Stimulated activated CD4-positive, alpha-beta T cell treated with anti-CD3 and anti-CD28 coated beads, Interleukin-1b, Interleukin-23, amount 100 ng/mL, for 1 hour (primary cell): Measurements from ENCODE around the gene PRR13.
"Not testable (repeated sequence)": the region's sequence is repeated elsewhere in the genome, so short reads cannot be mapped to it uniquely, and the experiment has no call there.

Experiments
- DNase-seq, 2 donors: peaks; one replicate each; pipeline ENCODE4 v3.0.0-alpha.2; 2020; ENCODE audit warnings: low read depth in 2 of 2

The PRR13 gene

GRCh38 chr12:53435326-53435725 lies 6.2 kb upstream of the PRR13 start:
- not testable (repeated sequence) for DNase-seq

- DNase-seq = not testable (repeated sequence)
These were observed 2.0 kb upstream of the PRR13 start for GRCh38 chr12:53439582-53439981.

DNA sequence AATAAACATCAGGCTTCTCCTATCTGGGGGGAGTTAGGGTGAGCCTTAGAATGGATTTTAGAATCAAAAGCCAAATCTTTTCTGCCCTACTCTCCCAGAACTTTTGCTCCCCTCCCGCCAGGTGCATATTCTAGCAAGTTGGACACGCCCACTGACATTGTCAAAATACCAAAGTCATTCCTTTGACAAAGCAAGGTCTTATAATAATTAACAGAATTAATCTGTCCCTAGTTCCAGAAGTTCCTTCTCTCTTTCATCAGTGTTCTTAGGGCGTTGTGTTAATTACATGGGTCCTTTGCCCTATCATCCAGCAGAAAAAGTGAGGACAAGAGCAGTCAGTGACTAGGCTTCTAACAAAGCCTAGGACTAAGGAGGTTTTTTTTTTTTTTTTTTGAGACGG lies 2.4 kb downstream of the PRR13 start:
- DNase-seq = no peak

GRCh38 chr12:53444593-53445325 lies 3.2 kb downstream of the PRR13 start:
- DNase-seq = not testable (repeated sequence)

DNA sequence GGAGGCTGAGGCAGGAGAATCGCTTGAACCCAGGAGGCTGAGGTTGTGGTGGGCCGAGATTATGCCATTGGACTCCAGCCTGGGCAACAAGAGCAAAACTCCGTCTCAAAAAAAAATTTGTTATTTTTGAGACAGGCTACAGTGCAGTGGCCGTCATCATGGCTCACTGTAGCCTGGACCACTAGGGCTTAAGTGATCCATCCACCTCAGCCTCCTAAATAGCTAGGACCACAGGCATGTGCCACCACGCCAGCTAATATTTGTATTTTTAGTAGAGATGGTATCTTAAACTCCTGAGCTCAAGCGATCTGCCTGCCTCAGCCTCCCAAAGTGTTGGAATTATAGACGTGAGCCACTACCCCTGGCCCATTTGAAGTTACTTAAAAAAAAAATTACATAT lies 9.4 kb downstream of the PRR13 start:
- no peak for DNase-seq

DNA sequence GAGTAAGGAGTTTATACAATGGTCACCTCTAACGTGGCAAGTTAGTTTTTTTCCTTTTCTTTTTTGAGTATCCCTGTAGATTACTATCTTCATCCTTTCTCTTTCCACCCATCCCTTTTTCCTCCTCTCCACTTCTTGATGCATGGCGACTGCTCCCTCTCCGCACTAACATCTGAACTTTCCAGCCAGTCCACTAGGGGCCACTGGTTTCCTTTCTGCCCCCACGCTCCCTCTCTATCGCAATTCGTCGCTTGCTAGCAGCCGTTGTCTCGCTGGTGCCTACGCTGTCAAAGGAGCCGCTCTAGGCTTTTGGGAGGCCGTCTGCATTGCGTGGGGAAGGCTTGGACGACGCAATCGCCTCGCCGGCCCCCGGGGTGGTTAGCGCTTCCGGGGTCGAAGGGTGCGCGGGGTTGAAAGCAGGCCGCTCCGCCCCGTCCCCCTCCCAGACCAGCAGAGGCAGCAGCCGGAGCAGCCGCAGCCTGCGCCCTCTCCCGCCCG lies 10.2 kb downstream of the PRR13 start, which contains the start of gene PCBP2:
PCBP2 (plus strand) TSS at position 442 of the 498 bp plus-strand sequence. CDS start 2,699 bp downstream, outside the sequence.
- DNase-seq = peak; percentile 88 to 97

DNA sequence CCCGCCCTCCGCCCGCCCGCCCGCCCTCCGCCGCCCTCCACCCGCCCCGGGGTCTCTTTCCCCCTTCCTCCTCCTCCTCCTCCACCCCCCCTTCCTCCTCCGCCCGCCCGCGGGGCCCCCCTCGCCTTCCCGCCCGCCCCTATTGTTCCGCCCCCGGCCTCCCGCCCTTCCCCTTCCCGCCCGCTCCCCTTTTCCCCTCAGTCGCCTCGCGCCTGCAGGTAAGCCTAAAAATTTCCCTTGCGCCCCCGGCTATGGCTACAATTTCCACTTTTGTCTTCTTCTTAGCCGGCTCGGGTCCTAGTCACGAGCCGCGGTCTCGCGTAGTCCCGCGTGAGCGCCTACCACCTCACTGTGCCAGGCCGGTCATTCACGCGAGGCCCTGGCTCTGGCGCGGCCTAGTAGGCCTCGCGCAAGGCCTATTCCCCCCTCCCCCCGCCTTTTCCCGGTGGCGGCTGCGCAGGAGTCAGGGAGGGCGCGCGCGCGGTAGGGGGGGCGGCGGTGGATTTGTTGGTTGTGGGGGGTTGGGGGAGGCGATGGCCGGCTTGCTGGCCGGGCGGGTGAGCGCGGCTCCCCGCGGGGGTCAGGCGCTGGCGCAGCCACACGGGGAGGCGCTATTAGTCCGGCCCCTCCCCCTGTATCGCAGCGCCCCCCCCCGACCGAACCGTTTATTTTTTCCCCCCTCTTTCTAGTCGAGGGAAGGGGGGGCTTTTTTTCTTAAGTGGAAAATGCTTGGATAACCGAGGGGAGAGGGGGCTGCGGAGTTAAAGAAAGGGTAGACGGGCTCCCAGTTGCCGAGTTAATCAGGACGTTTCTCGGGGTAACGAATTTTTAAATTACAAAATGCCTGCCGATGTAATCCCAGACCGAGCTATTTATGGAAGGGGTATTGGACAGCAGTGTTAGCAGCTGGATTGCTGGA lies 10.9 kb downstream of the PRR13 start:
- DNase-seq = peak; percentile 36 to 52

DNA sequence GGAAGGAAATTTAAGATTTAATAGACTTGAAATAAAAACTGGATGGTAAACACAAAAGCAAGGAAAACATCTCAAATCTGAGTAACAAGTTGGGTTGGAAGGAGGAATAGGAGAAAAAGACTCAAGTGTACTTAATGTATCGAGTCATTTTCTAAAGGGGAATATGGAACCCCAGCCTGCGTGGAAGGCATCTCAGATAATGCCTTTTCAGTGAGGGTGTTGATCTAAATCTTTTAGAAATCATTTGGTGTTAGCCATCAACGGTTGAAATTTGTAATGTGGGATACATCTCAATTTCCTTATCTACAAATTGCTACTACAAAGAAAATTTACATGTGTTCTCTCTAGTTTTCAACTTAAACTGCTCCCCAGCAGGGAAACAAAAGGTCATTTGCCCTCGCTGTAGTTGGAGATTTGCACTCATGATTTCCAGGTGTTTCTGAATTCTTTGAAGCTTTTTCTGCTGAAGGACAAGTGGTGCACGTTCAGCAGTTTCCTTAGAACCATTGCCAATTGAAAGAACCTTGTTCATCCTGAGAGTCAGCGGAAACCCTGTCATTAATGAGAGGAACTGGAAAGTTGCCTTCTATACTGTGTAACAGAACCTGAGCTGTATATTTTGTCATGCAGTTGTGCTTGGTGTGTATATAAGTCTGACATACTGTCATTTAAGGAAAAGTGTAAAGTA lies 12.6 kb downstream of the PRR13 start:
- no peak for DNase-seq

DNA sequence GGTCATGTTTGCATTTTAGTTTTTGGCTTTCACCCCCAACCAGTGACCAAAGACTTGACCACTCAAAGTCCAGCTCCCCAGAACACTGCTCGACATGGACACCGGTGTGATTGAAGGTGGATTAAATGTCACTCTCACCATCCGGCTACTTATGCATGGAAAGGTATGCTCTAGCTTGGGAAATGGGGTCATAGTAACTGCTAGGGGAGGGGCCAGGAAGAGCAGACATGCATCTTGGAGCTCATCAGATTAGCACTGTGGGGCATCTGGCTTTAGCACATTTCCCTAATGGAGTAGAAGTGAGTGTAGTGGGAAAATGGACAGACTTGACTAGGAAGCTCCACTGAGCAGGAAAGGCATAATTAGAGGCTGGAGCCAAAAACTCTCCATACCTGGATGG lies 13.2 kb downstream of the PRR13 start:
- no peak for DNase-seq

GRCh38 chr12:53456654-53457366 lies 15.3 kb downstream of the PRR13 start:
- no peak for DNase-seq

DNA sequence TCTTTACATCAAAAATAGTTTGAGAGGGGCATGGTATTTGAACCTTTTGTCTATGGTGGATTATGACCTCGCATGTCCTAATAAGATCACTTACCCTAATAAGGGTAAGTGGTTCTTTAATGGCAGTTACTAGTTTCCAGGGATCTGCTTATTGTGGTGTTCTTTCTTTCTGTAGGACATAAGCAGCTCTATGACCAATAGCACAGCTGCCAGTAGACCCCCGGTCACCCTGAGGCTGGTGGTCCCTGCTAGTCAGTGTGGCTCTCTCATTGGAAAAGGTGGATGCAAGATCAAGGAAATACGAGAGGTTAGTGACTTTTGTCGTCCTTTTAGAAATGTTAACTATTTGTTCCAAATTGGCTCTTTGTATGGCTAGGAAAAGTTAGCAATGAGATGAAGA lies 17.6 kb downstream of the PRR13 start:
- DNase-seq = no peak

GRCh38 chr12:53461059-53461458 lies 19.5 kb downstream of the PRR13 start:
- DNase-seq = no peak

GRCh38 chr12:53461591-53461990 lies 20.1 kb downstream of the PRR13 start:
- DNase-seq = no peak

DNA sequence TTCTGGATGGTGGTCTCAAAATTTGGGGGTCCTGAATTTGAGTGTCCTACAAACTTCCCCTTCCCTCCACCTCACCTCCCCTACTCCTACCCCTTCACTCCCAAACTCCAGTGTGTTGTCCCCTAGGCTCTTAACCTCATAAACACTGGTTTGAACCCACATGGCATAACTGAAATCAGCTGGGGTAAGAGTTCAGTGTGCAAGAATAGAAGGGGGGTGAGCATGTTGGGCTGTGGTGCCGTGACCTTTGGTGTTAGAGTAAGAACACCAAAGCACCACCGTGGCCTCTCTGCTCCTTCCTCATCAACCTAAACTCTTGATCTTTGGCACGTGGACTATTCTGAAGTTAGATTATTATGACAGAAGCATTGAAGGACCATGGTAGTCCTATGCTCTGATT lies 21.4 kb downstream of the PRR13 start:
- DNase-seq = no peak

GRCh38 chr12:53463802-53464560 lies 22.4 kb downstream of the PRR13 start:
- no peak for DNase-seq

DNA sequence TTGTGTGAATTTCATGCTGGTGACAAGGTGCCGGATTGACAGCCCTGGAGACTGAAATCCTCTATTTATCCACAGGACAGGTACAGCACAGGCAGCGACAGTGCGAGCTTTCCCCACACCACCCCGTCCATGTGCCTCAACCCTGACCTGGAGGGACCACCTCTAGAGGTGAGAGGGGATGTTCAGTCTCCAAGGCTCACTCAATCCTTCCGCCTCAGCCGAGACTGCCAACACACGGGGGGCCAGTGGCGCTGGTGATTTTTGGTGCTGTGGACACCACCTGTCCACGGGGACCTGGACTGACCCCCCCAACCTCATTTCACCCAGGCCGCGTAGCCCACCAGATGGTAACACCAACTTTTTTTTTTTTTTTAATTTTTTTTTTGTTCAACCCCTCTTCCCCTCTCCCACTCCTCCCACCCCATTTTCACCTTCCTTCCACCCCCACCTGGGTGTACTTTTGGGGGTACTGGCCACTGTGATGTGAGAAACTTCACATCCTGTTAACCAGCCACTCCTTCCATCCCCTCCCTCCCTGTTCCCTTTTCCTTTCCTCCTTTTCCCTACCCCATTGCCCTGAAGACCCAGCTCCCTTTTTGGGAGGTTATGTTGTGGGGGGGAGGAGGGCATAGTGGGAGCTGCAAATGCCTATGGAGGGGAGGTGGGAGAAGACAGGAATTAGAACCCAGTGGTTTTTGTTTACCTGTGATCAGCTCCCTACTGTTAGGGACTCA lies 23.3 kb downstream of the PRR13 start:
- DNase-seq = no peak

GRCh38 chr12:53465679-53466078 lies 24.1 kb downstream of the PRR13 start:
- DNase-seq = no peak

DNA sequence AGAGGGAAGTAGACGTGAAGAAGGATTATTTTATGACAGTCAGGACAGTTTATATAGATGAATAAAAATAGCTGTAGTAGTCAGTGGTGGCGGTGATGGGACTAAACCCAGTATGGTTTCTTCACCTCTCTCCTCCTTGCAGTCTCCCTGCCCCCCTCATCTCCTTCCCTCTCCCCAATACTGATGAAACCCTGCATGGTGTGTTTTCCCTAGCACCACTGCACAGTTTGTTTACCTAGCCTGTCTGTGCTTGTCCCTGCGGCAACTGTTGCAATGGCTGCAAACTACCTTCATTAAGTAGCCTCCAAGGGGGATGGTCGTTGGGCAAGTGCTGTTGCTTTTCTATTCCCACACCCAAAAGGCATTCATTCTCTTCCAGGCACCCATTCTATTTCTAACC lies 25.1 kb downstream of the PRR13 start:
- DNase-seq = no peak

DNA sequence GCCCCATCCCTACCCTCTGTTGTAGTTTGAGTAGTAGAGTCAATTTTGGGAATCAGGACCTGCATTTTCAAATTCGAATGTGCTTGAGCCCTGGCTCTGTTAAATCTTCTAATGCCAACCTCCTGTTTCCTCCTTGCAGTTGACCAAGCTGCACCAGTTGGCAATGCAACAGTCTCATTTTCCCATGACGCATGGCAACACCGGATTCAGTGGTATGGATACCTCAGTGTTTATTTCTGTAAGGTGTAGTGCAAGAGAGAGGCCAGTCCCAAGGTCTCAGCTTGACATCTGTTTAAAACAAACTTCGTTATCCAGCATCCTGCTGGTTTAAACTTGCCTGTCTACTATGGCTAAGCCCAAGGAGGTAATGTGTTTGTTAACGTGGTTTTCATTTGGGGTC lies 25.5 kb downstream of the PRR13 start:
- no peak for DNase-seq

GRCh38 chr12:53467880-53468279 lies 26.3 kb downstream of the PRR13 start:
- no peak for DNase-seq
